IPS-18a (cell line): ENCODE data around the gene COL15A1.

Experiments used
- H3K27ac ChIP-seq: one replicate; pipeline ENCODE4 v1.5.1; 2013; ENCODE audit warnings: low read length
- H3K27me3 ChIP-seq: one replicate; pipeline ENCODE4 v1.6.1; 2013; ENCODE audit warnings: mild to moderate bottlenecking, low read length; ENCODE audit not compliant: control insufficient read depth, insufficient read depth
- H3K36me3 ChIP-seq: one replicate; pipeline ENCODE4 v1.6.1; 2013; ENCODE audit warnings: low read depth, low read length; ENCODE audit not compliant: control insufficient read depth
- H3K4me1 ChIP-seq: one replicate; pipeline ENCODE4 v1.6.1; 2013; ENCODE audit warnings: low read depth, low read length; ENCODE audit not compliant: control insufficient read depth
- H3K4me3 ChIP-seq: one replicate; pipeline ENCODE4 v1.5.1; 2013; ENCODE audit warnings: low read length
- H3K9ac ChIP-seq: one replicate; pipeline ENCODE4 v1.6.1; 2013; ENCODE audit warnings: mild to moderate bottlenecking, low read length, moderate library complexity
- H3K9me3 ChIP-seq: one replicate; pipeline ENCODE4 v1.6.1; 2013; ENCODE audit warnings: low read depth, low read length; ENCODE audit not compliant: control insufficient read depth

The COL15A1 gene

DNA sequence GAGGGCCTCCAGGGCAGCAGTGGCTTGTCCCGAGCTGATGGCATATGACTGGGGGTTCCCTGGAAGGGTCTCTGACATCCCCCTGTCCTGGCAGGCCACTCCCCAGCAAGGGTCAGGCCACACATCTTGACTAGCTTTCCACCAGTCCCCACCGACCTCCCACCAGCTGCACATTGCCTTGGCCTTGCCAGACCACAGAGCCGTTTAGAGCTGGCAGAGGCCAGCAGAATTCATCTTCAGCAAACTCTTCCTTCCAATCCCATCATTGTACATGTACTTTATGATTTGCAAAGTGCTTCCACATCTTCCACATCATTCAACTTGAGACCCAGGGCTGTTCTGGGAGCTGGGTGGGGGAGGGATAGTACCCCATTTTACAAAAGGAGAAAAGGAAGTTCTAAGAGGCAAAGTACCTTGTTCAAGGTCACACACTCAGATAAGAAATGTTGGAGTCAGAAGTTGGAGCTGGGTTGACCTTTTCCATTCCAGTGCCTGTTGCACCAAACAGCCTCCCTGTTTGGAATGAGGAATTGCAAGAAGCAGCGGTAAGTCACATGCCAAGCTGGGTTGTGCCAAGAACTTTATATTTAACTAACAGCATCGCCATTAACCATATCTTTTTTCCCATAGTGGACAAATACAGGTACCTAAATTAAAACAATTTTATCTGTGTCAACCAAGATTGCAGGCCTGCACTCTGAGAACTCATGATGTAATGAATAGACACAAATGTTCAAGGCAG is 25.8 kb upstream of the COL15A1 start:
- no peaks in the 10 kb centered on the region for H3K27me3 ChIP-seq
- no peak overlapping the region for H3K4me3 ChIP-seq
- H3K27ac ChIP-seq, result no peak overlapping the region
- H3K4me1 ChIP-seq, result no peaks in the 10 kb centered on the region
- no peak overlapping the region for H3K9ac ChIP-seq
- no peaks in the 10 kb centered on the region for H3K9me3 ChIP-seq
- H3K36me3 ChIP-seq, result no peaks in the 10 kb centered on the region

DNA sequence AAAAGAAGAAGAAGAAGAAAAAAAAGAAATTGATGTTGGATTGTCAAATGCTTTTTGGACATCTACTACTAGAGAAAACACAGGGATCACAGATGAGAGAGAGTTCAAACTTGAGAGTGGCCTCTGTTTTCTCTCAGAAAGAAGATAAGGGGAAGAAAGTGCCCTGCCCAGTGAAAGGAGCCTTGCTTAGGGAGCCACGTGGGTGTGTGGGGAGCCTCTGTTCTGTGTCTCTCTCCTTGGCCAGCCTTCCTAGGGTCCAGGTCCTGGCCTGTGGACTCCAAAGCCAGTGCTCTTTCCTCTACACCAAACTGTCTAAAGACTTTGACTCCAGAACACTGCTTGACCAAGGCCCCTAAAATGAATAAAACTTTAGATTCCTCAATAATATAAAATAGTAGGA is 22.0 kb upstream of the COL15A1 start:
- Histone ChIP-seq H3K36me3 (no peaks in the 10 kb centered on the region), H3K27me3 (no peaks in the 10 kb centered on the region), H3K27ac (no peak overlapping the region), H3K4me1 (no peaks in the 10 kb centered on the region), H3K9ac (no peak overlapping the region), H3K4me3 (no peak overlapping the region), H3K9me3 (no peaks in the 10 kb centered on the region)

DNA sequence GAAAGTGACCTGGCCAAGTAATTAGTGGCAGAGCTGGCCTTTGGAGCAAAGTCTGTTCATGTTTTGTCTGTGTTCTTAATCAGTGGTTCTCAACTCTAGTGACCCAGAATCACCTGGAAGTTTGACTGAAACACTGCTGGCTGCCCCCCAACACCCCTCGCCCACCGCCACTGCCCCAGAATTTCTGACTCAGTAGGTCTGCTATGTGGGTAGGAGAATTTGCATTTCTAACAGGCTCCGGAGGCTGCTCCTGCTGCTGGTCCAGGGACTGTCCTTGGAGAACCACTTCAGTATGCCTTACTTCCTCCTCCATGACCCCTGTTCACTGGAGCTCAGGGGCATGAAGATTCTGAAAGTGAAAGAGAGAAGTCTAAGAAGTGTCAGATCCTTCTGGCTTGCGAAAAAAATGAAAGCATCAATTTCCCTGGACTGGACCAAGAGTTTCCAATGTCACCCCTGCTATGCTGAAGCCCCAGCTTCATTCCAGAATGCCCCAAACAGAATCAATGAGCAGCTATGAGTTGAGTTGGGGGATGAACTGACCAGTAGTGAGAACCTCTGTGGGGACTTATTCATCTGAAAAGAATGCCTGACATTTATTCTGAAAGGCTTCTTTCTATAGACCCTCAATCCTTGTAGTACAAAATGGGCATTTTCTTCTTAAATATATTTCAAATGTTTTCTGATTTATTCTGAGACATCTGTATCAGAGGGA is 20.8 kb upstream of the COL15A1 start:
- H3K4me1 ChIP-seq, result no peaks in the 10 kb centered on the region
- H3K27me3 ChIP-seq, result no peaks in the 10 kb centered on the region
- no peaks in the 10 kb centered on the region for H3K36me3 ChIP-seq
- H3K4me3 ChIP-seq, result no peak overlapping the region
- H3K9ac ChIP-seq, result no peak overlapping the region
- H3K27ac ChIP-seq, result no peak overlapping the region
- H3K9me3 ChIP-seq, result no peaks in the 10 kb centered on the region

DNA sequence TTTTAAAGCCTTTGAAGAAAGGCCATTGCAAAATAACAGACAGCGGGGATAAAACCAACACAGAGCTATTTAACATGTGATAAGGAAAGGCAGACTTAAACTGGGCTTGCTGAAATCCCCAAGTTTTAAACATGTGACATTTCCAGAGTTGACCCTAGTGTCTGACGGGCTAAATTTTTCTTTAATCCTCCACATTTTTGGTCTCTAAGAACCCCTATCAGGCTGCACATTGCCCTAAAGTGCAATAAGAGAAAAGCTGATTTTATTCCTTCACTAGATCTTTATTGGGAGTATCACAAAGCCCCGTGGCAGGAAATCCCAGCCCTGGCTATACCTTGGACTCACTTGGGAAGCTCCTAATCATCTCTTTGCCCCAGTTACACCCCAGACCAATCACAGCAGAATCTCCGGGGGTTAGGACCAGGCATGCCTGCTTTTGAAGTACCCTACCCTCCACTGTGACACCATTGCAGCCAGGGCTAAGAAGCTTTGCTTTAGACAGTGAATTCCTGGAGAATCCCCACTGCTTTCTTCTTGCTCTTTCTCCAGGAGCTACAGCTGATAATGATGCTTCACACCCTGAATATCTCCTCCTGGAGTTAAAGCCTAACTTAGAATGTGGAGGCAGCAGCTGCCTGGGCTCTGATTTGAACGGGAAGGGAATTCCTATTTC is 20.1 kb upstream of the COL15A1 start:
- Histone ChIP-seq H3K36me3 (no peaks in the 10 kb centered on the region), H3K4me1 (no peaks in the 10 kb centered on the region), H3K9me3 (no peaks in the 10 kb centered on the region), H3K27me3 (no peaks in the 10 kb centered on the region), H3K27ac (no peak overlapping the region), H3K9ac (no peak overlapping the region), H3K4me3 (no peak overlapping the region)

DNA sequence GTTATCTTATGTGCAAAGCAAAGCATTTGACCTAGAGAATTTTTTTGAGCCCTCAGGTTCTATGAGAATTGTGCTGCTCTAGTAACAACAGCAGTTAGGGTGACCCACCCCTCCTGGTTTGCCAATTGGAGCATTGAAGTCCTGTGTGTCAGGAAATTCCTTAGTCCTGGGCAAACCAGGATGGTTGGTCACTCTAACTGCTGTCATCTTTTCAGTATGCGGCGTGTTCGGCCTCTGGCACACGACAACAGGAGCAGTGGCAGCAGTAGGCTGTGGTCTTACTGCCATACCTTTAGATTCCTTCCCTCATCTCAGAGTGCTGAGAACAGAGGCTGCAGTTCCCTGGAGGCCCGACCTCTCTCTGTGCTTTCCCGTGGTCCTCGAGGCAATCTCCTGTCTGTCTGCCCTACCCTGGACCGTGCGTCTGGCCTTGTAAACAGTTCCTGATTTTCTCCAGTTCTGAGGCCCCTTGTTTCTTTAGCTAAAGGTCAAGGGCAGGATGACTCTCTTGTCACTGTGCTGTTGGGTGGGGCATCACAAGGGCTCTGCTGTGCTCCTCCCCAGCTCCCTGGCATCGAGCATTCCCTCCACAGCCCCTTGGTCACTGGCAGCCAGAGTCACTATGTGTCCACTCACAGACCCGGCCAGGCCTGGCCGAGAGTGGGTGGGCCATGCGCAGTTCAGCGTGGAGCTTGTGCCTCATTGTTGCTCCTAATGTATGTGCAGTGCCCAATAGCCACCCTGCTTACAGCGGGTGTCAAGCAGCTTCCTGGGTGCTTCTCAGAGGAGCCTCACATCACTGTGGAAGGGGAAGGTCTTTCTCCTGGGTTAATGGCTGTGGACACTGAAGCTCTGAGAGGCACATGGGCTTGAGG is 18.5 kb upstream of the COL15A1 start:
- no peaks in the 10 kb centered on the region for H3K27me3 ChIP-seq
- no peak overlapping the region for H3K27ac ChIP-seq
- H3K4me3 ChIP-seq, result no peak overlapping the region
- H3K4me1 ChIP-seq, result no peaks in the 10 kb centered on the region
- no peak overlapping the region for H3K9ac ChIP-seq
- no peaks in the 10 kb centered on the region for H3K36me3 ChIP-seq
- H3K9me3 ChIP-seq, result no peaks in the 10 kb centered on the region

DNA sequence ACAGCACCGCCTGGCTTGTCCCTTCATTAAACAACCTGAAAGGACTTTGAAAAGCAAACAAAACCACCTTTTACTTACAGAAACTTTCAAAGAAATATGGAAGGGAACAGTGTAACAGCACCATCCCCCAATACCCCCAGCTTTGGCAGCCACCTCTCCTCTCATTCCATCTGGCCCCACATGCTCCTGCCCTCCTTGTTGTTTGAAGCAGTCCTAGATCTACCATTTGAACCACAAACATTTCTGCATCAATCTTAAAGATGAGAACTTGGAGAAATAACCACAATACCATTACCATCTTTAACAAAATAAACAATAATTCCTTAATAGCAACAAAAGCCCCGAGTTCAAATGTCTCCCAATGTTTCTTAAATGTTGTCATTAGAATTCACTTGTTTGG is 17.8 kb upstream of the COL15A1 start:
- no peak overlapping the region for H3K9ac ChIP-seq
- no peak overlapping the region for H3K4me3 ChIP-seq
- no peaks in the 10 kb centered on the region for H3K27me3 ChIP-seq
- no peaks in the 10 kb centered on the region for H3K9me3 ChIP-seq
- H3K27ac ChIP-seq, result no peak overlapping the region
- no peaks in the 10 kb centered on the region for H3K4me1 ChIP-seq
- no peaks in the 10 kb centered on the region for H3K36me3 ChIP-seq

DNA sequence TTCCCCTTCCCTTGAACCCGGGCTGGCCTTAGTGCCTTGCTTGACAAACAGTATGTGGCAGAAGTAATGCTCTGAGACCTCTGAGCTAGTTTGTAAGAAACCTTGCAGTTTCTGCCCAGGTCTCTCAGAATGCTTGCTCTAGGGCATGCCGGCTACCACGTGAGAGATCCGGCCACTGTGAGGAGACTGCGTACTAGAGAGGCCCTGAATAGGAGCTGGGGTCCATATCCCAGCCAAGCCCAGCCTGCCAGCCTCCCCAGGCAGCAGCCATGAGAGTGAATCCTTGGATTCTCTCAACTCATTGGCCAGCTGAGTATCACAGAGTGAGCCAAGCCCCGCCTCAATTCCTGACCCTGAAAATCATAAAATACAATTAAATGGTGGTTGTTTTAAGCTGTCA is 16.0 kb upstream of the COL15A1 start:
- Histone ChIP-seq H3K27me3 (no peaks in the 10 kb centered on the region), H3K9ac (no peak overlapping the region), H3K4me1 (no peaks in the 10 kb centered on the region), H3K36me3 (no peaks in the 10 kb centered on the region), H3K9me3 (no peaks in the 10 kb centered on the region), H3K4me3 (no peak overlapping the region), H3K27ac (no peak overlapping the region)

DNA sequence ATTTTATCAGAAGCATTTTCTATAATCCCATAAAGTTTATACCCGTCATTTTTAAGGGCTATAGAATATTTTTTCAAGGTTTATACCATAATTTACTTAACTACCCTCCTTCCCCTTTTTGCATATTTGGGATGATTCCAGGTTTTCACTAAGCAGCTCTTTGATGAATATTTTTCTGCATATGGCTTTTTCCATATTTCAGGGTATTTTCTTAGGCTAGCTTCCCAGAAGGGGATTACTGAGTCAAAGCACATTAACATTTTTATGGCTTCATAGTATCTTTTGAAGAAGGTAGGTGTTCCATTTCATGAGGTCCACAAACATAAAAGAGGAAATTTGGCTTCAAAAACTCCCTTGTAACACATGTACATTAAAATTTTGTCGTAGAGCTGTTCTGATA is 14.6 kb upstream of the COL15A1 start:
- Histone ChIP-seq H3K27me3 (no peaks in the 10 kb centered on the region), H3K9ac (no peak overlapping the region), H3K9me3 (no peaks in the 10 kb centered on the region), H3K36me3 (no peaks in the 10 kb centered on the region), H3K27ac (no peak overlapping the region), H3K4me1 (no peaks in the 10 kb centered on the region), H3K4me3 (no peak overlapping the region)

DNA sequence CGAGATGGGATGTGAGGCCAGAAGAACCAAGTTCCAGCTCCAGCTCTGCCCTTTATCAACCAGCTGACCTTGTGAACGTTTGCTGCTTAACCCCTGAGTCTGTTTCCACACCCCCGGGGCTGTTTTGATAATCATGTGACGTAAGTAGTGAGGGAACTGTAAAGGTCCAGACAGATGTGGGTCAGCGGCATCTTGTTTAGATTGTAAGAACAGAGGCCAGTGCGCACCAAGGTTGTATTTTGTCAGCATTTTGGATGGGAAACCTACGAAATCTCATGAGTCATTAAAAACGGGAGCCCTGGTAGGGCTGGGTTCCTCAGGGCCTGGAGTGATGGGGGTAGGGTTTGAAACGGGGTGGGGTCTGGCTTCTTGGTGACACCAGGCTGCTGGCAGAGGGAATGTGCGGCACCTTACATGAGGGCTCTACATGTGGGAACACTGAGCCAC is 13.8 kb upstream of the COL15A1 start:
- no peak overlapping the region for H3K27ac ChIP-seq
- H3K4me3 ChIP-seq, result no peak overlapping the region
- H3K4me1 ChIP-seq, result no peaks in the 10 kb centered on the region
- no peaks in the 10 kb centered on the region for H3K9me3 ChIP-seq
- H3K27me3 ChIP-seq, result no peaks in the 10 kb centered on the region
- no peak overlapping the region for H3K9ac ChIP-seq
- H3K36me3 ChIP-seq, result no peaks in the 10 kb centered on the region

DNA sequence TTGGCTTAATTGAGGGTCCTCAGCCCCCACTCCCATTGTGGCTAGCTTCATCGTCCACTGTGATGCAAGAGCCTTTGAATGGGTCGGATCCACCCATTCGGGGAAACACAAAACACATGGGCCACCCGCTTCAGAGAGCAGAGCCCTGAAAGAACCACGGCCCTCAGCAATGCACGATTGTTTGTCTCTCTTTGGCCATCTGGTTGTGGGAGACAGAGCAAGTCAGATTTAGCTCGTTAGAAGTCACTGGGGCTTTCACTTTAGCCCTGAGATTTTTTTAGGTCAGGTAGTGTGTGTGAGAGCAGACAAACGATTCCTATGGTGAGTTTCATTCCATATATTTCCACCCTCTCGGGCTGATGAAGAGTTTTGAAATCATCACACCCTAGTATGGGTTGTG is 12.9 kb upstream of the COL15A1 start:
- H3K9ac ChIP-seq, result no peak overlapping the region
- H3K4me1 ChIP-seq, result no peaks in the 10 kb centered on the region

More for the DNA sequence above, 12.9 kb upstream of the COL15A1 start:
- H3K36me3 ChIP-seq, result no peaks in the 10 kb centered on the region
- H3K9me3 ChIP-seq, result no peaks in the 10 kb centered on the region
- no peak overlapping the region for H3K27ac ChIP-seq
- H3K27me3 ChIP-seq, result no peaks in the 10 kb centered on the region
- no peak overlapping the region for H3K4me3 ChIP-seq
